ENCODE measurements around the gene WDFY1. TPM values are rescaled to one million over a fixed set of nuclear protein-coding genes. Genes with fewer than 3 reads are reported as not detected.
A peak's percentile ranks its signal among the peaks of the same experiment; 100 is the strongest.

WDFY1 gene
- polyA plus RNA-seq, 1 donor, result 56.7 TPM

- peaks cover 1% of the 10 kb centered on the region for H3K27me3 ChIP-seq (ENCODE audit: control insufficient read depth, insufficient read depth, low read length)
These were observed 35.2 kb upstream of the WDFY1 start for GRCh38 chr2:223980397-223980735.

GRCh38 chr2:223979730-223980396, 34.7 kb upstream of the WDFY1 start:
- no CpG with 5 or more reads among the region's 2 CpGs for WGBS (ENCODE audit: insufficient coverage, low lambda C conversion rate)
- no peaks in the 10 kb centered on the region for H3K27me3 ChIP-seq (ENCODE audit: control insufficient read depth, insufficient read depth, low read length)
- DNase-seq, result no peak
- no peaks in the 10 kb centered on the region for H3K9me3 ChIP-seq (ENCODE audit: control insufficient read depth, low read depth, low read length)
- no peaks in the 10 kb centered on the region for H3K4me1 ChIP-seq (ENCODE audit: control insufficient read depth, insufficient read depth, low read length)
- no peak overlapping the region for H3K27ac ChIP-seq (ENCODE audit: low read length)
- H3K4me3 ChIP-seq (ENCODE audit: low read length), result no peak overlapping the region
- peaks cover 4% of the 10 kb centered on the region for H3K36me3 ChIP-seq (ENCODE audit: control insufficient read depth, insufficient read depth, low read length)

More at GRCh38 chr2:223980397-223980735, 35.2 kb upstream of the WDFY1 start:
- no peak overlapping the region for H3K27ac ChIP-seq (ENCODE audit: low read length)
- peaks cover 4% of the 10 kb centered on the region for H3K36me3 ChIP-seq (ENCODE audit: control insufficient read depth, insufficient read depth, low read length)
- no peak for DNase-seq
- H3K9me3 ChIP-seq (ENCODE audit: control insufficient read depth, low read depth, low read length), result no peaks in the 10 kb centered on the region
- H3K4me1 ChIP-seq (ENCODE audit: control insufficient read depth, insufficient read depth, low read length), result no peaks in the 10 kb centered on the region
- no CpG with 5 or more reads among the region's 1 CpG for WGBS (ENCODE audit: insufficient coverage, low lambda C conversion rate)
- no peak overlapping the region for H3K4me3 ChIP-seq (ENCODE audit: low read length)

GRCh38 chr2:223978451-223978850, 33.3 kb upstream of the WDFY1 start:
- Histone ChIP-seq H3K4me1 (ENCODE audit: control insufficient read depth, insufficient read depth, low read length) (no peaks in the 10 kb centered on the region), H3K36me3 (ENCODE audit: control insufficient read depth, insufficient read depth, low read length) (no peaks in the 10 kb centered on the region), H3K4me3 (ENCODE audit: low read length) (no peak overlapping the region), H3K27me3 (ENCODE audit: control insufficient read depth, insufficient read depth, low read length) (no peaks in the 10 kb centered on the region), H3K27ac (ENCODE audit: low read length) (no peak overlapping the region), H3K9me3 (ENCODE audit: control insufficient read depth, low read depth, low read length) (no peaks in the 10 kb centered on the region)
- no CpG with 5 or more reads among the region's 4 CpGs for WGBS (ENCODE audit: insufficient coverage, low lambda C conversion rate)
- no peak for DNase-seq

- Histone ChIP-seq H3K27me3 (ENCODE audit: control insufficient read depth, insufficient read depth, low read length) (no peaks in the 10 kb centered on the region), H3K27ac (ENCODE audit: low read length) (no peak overlapping the region), H3K4me1 (ENCODE audit: control insufficient read depth, insufficient read depth, low read length) (no peaks in the 10 kb centered on the region), H3K9me3 (ENCODE audit: control insufficient read depth, low read depth, low read length) (no peaks in the 10 kb centered on the region), H3K36me3 (ENCODE audit: control insufficient read depth, insufficient read depth, low read length) (no peaks in the 10 kb centered on the region), H3K4me3 (ENCODE audit: low read length) (no peak overlapping the region)
- WGBS (ENCODE audit: insufficient coverage, low lambda C conversion rate), result no CpG with 5 or more reads among the region's 3 CpGs
- no peak for DNase-seq
These were observed 31.6 kb upstream of the WDFY1 start for GRCh38 chr2:223976635-223977226.

GRCh38 chr2:223973606-223974005, 28.5 kb upstream of the WDFY1 start:
- WGBS (ENCODE audit: insufficient coverage, low lambda C conversion rate), result no CpG with 5 or more reads among the region's 3 CpGs
- no peak overlapping the region for H3K4me3 ChIP-seq (ENCODE audit: low read length)
- no peaks in the 10 kb centered on the region for H3K9me3 ChIP-seq (ENCODE audit: control insufficient read depth, low read depth, low read length)
- DNase-seq, result no peak
- no peak overlapping the region for H3K27ac ChIP-seq (ENCODE audit: low read length)
- H3K36me3 ChIP-seq (ENCODE audit: control insufficient read depth, insufficient read depth, low read length), result no peaks in the 10 kb centered on the region
- H3K27me3 ChIP-seq (ENCODE audit: control insufficient read depth, insufficient read depth, low read length), result no peaks in the 10 kb centered on the region
- H3K4me1 ChIP-seq (ENCODE audit: control insufficient read depth, insufficient read depth, low read length), result no peaks in the 10 kb centered on the region

GRCh38 chr2:223972656-223973102, 27.5 kb upstream of the WDFY1 start:
- 37% methylated on average over 3 of the region's 7 CpGs for WGBS (ENCODE audit: insufficient coverage, low lambda C conversion rate)
- Histone ChIP-seq H3K36me3 (ENCODE audit: control insufficient read depth, insufficient read depth, low read length) (no peaks in the 10 kb centered on the region), H3K27ac (ENCODE audit: low read length) (no peak overlapping the region), H3K9me3 (ENCODE audit: control insufficient read depth, low read depth, low read length) (no peaks in the 10 kb centered on the region), H3K4me3 (ENCODE audit: low read length) (no peak overlapping the region), H3K27me3 (ENCODE audit: control insufficient read depth, insufficient read depth, low read length) (no peaks in the 10 kb centered on the region), H3K4me1 (ENCODE audit: control insufficient read depth, insufficient read depth, low read length) (no peaks in the 10 kb centered on the region)
- peak in 1 of 2 donors; percentile 41 for DNase-seq

GRCh38 chr2:223971731-223972130, 26.6 kb upstream of the WDFY1 start:
- H3K4me3 ChIP-seq (ENCODE audit: low read length), result no peak overlapping the region
- H3K36me3 ChIP-seq (ENCODE audit: control insufficient read depth, insufficient read depth, low read length), result peaks cover 3% of the 10 kb centered on the region
- H3K27ac ChIP-seq (ENCODE audit: low read length), result no peak overlapping the region
- no peaks in the 10 kb centered on the region for H3K27me3 ChIP-seq (ENCODE audit: control insufficient read depth, insufficient read depth, low read length)
- H3K4me1 ChIP-seq (ENCODE audit: control insufficient read depth, insufficient read depth, low read length), result no peaks in the 10 kb centered on the region
- H3K9me3 ChIP-seq (ENCODE audit: control insufficient read depth, low read depth, low read length), result no peaks in the 10 kb centered on the region
- no peak for DNase-seq
- no CpG with 5 or more reads among the region's 5 CpGs for WGBS (ENCODE audit: insufficient coverage, low lambda C conversion rate)

GRCh38 chr2:223970343-223971128, 25.4 kb upstream of the WDFY1 start:
- Histone ChIP-seq H3K36me3 (ENCODE audit: control insufficient read depth, insufficient read depth, low read length) (peaks cover 8% of the 10 kb centered on the region), H3K27ac (ENCODE audit: low read length) (no peak overlapping the region), H3K4me3 (ENCODE audit: low read length) (no peak overlapping the region), H3K9me3 (ENCODE audit: control insufficient read depth, low read depth, low read length) (no peaks in the 10 kb centered on the region), H3K4me1 (ENCODE audit: control insufficient read depth, insufficient read depth, low read length) (no peaks in the 10 kb centered on the region), H3K27me3 (ENCODE audit: control insufficient read depth, insufficient read depth, low read length) (no peaks in the 10 kb centered on the region)
- peak in 1 of 2 donors; percentile 38 for DNase-seq
- 100% methylated on average over 2 of the region's 8 CpGs for WGBS (ENCODE audit: insufficient coverage, low lambda C conversion rate)

GRCh38 chr2:223969856-223970255, 24.7 kb upstream of the WDFY1 start:
- H3K27ac ChIP-seq (ENCODE audit: low read length), result no peak overlapping the region
- WGBS (ENCODE audit: insufficient coverage, low lambda C conversion rate), result no CpG with 5 or more reads among the region's 1 CpG
- no peak for DNase-seq

GRCh38 chr2:223969315-223969714, 24.2 kb upstream of the WDFY1 start:
- Histone ChIP-seq H3K36me3 (ENCODE audit: control insufficient read depth, insufficient read depth, low read length) (peaks cover 8% of the 10 kb centered on the region), H3K4me1 (ENCODE audit: control insufficient read depth, insufficient read depth, low read length) (no peaks in the 10 kb centered on the region), H3K9me3 (ENCODE audit: control insufficient read depth, low read depth, low read length) (no peaks in the 10 kb centered on the region), H3K27me3 (ENCODE audit: control insufficient read depth, insufficient read depth, low read length) (no peaks in the 10 kb centered on the region), H3K27ac (ENCODE audit: low read length) (no peak overlapping the region), H3K4me3 (ENCODE audit: low read length) (no peak overlapping the region)
- WGBS (ENCODE audit: insufficient coverage, low lambda C conversion rate), result no CpG with 5 or more reads among the region's 3 CpGs
- DNase-seq, result no peak

More at GRCh38 chr2:223969856-223970255, 24.7 kb upstream of the WDFY1 start:
- H3K27me3 ChIP-seq (ENCODE audit: control insufficient read depth, insufficient read depth, low read length), result no peaks in the 10 kb centered on the region
- H3K4me3 ChIP-seq (ENCODE audit: low read length), result no peak overlapping the region
- peaks cover 8% of the 10 kb centered on the region for H3K36me3 ChIP-seq (ENCODE audit: control insufficient read depth, insufficient read depth, low read length)
- H3K9me3 ChIP-seq (ENCODE audit: control insufficient read depth, low read depth, low read length), result no peaks in the 10 kb centered on the region
- H3K4me1 ChIP-seq (ENCODE audit: control insufficient read depth, insufficient read depth, low read length), result no peaks in the 10 kb centered on the region

All from large intestine (tissue), 3 donors.